Stromal cell of bone marrow (primary cell): ENCODE results near the gene MRTO4.
"Not testable (repeated sequence)": the region's sequence is repeated elsewhere in the genome, so short reads cannot be mapped to it uniquely, and the experiment has no call there.

ENCODE experiments used
- DNase-seq: peaks from one replicate; pipeline ENCODE4 v3.0.0-alpha.2; 2012; ENCODE audit warnings: low read depth

The MRTO4 gene

GRCh38 chr1:19251305-19252196 is at the start of gene MRTO4, which contains the start of gene EMC1:
Gene MRTO4, plus strand, starts transcription at chr1:19251805. Its CDS starts 31 bp downstream, at chr1:19251836.
Gene EMC1, minus strand, starts transcription at chr1:19251524. Its CDS starts 15 bp downstream, at chr1:19251509.
- peak; percentile 65 for DNase-seq

GRCh38 chr1:19202396-19202795 is 49.2 kb upstream of the MRTO4 start:
- no peak for DNase-seq

- DNase-seq: peak; percentile 80
These were observed 48.2 kb upstream of the MRTO4 start for GRCh38 chr1:19203440-19203839.

- no peak for DNase-seq
These were observed 46.9 kb upstream of the MRTO4 start for GRCh38 chr1:19204446-19205266.

DNA sequence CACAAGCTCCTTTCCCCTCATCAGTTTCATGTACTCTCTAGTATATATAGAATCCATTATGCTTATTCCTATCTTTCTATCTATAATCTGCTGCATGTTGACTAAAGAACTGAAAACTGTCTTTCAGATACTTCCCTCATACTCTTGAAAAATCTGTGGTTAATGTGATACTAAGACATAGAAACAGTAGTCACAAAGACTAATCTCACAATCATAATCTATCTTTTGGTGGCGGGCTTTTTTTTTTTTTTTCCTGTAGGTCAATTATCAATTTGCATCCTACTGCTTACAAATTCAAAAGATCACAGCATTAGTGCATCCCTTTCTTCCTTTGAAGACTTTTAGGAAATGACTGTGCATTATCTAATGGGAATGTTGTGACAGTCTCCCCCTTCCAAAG is 46.2 kb upstream of the MRTO4 start:
- DNase-seq: no peak

- no peak for DNase-seq
These were observed 45.8 kb upstream of the MRTO4 start for GRCh38 chr1:19205845-19206244.

- DNase-seq: no peak
These were observed 44.7 kb upstream of the MRTO4 start for GRCh38 chr1:19206947-19207346.

- DNase-seq: peak; percentile 50
These were observed 42.7 kb upstream of the MRTO4 start for GRCh38 chr1:19208710-19209438.

DNA sequence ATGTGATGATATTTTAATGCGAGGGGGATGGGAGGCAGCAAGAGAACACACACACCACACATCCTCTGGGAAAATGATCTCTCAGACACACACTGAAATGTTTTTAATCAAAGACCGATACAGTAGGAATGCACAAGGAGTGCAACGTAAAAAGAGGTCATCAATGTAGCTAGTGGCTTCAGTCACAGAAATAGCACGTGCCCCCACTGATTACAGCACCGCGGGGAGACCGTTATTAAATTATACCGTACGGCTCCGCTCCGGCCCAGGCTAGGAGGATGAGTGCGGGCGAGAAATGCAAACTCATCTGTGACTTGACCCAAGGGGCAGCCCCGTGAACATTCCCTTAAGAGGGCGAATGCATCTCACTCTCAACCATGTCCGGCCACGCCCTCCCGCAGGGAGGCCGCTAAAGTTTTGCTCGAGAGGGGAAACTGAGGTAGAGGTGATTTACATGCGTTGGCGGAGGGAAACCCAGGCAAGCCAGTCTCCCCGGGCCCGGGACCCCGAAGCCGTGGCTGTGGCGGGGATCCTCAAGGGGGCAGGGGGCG is 42.1 kb upstream of the MRTO4 start:
- no peak for DNase-seq

GRCh38 chr1:19209990-19210771 is 41.4 kb upstream of the MRTO4 start, which contains the start of gene UBR4:
Gene UBR4, minus strand, starts transcription at chr1:19210266. Its CDS starts 18 bp downstream, at chr1:19210248.
- DNase-seq: peak; percentile 86

DNA sequence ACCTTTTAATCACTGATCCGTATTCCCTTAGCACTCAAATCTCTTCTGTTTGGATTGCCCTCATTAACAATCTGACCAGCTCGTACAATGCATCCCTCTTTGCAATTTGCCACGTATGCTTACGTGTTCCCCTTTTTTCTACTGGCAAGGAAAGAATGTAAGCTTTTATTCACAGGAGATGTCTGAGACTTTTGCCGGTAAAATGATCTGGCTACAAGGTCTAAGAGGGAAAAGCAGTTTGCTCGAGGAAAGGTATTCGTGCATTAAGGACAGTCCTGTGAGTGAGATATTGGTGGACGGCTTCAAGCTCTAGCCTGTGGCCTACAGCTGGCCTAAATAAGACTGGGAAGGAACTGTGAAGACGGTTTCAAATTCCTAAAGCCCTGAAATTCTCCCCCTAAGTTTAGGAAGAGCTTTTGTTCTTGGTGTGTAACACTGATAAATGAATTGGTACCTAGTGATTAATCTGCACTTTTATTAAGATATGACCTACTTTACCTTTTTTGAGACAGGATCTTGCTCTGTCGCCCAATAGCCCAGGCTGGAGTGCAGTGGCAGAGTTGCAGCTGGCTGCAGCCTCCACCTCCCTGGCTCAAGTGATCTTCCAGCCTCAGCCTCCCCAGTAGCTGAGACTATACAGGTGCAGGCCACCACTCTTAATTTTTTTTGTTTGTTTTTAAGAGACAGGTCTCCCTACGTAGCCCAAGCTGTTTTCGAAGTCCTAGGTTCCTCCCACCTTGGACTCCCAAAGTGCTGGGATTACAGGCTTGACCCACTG is 40.6 kb upstream of the MRTO4 start:
- DNase-seq: no peak

DNA sequence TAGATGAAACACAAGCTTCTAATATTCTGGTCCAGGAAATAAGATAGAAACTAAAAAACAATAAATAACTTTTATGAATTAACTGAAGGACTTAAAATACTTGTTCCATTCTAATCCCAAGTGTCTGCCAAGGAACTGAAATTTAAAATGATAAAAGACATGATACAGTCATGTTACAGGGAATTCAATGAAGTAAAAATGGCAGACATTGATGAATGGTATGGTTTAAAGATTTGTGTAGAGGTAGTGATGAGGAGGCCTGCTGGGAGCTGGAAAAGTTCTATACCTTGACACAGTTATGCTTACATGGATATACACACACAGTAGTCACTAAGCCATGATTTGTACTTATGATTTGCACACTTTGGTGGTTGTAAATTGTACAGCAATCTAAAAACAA is 39.4 kb upstream of the MRTO4 start:
- no peak for DNase-seq

DNA sequence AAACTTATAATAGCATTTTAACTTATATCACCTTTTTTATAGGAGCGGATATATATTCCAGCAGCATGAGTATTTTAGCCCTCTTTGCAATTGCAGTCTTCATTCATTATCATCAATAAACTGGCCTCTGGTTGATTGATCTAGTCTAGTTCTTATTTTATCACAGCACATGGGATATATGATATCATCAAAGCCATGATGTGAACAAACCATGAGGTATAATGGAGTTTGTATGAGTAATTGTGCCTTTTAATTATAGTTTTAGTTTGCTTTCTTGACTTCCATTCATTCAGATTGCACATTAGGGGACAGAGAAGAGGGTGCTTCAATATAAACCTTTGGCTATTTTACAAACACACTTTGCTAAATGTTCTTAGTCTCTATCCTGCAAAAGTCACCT is 38.0 kb upstream of the MRTO4 start:
- DNase-seq: no peak

DNA sequence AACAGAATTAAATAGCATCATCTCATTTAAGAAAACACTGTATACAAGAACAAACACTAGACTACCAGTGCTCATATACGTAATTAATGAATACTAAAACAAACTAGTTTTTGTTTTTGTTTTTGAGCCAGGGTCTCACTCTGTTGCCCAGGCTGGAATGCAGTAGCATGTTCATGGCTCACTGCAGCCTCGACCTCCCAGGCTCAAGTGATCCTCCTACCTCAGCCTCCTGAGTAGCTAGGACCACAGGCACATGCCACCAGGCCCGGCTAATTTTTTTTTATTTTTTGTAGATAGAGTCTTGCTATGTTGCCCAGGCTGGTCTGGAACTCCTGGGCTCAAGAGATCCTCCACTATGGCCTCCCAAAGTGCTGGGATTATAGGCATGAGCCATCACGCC is 35.0 kb upstream of the MRTO4 start:
- DNase-seq: not testable (repeated sequence)

- no peak for DNase-seq
These were observed 32.2 kb upstream of the MRTO4 start for GRCh38 chr1:19219451-19219850.

GRCh38 chr1:19220080-19220846 is 31.3 kb upstream of the MRTO4 start:
- no peak for DNase-seq

GRCh38 chr1:19220991-19221390 is 30.6 kb upstream of the MRTO4 start:
- no peak for DNase-seq

GRCh38 chr1:19222573-19222972 is 29.0 kb upstream of the MRTO4 start:
- no peak for DNase-seq
